Activated CD8-positive, alpha-beta T cell treated with anti-CD3 and anti-CD28 coated beads for 36 hours (primary cell): Measurements from ENCODE around the gene SUPT3H. TPM values are rescaled to one million over a fixed set of nuclear protein-coding genes. Genes with fewer than 3 reads are reported as not detected.

ENCODE experiments used
- ATAC-seq: fragments of 200-7000 bp; cut with Tn5 transposase; one replicate; pipeline ENCODE4 v1.10.0; 2021; ENCODE audit warnings: mild to moderate bottlenecking, moderate library complexity
- CTCF ChIA-PET: fragments of 350-600 bp; sonication (Branson Sonifier 250); formaldehyde crosslinking; loops from one replicate; lab custom pipeline; 2021; ENCODE audit warnings: antibody characterized with exemption; lab: Charles Lee
- POLR2A ChIA-PET: fragments of 350-600 bp; sonication (Branson Sonifier 250); formaldehyde crosslinking; loops from one replicate; lab custom pipeline; 2021; ENCODE audit warnings: antibody characterized with exemption; lab: Charles Lee
- DNase-seq: peaks from one replicate; pipeline ENCODE4 v3.0.0-alpha.2; 2020
- H3K27ac Mint-ChIP-seq: one replicate; pipeline ENCODE4 v1.8.0; 2021; ENCODE audit warnings: mild to moderate bottlenecking, mixed read lengths
- H3K27me3 Mint-ChIP-seq: one replicate; pipeline ENCODE4 v1.8.0; 2021; ENCODE audit warnings: mixed read lengths
- H3K36me3 Mint-ChIP-seq: one replicate; pipeline ENCODE4 v1.8.0; 2021; ENCODE audit warnings: low read depth, mixed read lengths
- H3K4me1 Mint-ChIP-seq: one replicate; pipeline ENCODE4 v1.8.0; 2021; ENCODE audit warnings: low read depth, mixed read lengths
- H3K4me3 Mint-ChIP-seq: one replicate; pipeline ENCODE4 v1.8.0; 2021; ENCODE audit warnings: mild to moderate bottlenecking, moderate library complexity, mixed read lengths
- H3K9me3 Mint-ChIP-seq: one replicate; pipeline ENCODE4 v1.8.0; 2021; ENCODE audit warnings: mixed read lengths
- CTCF ChIP-seq: fragments of 200-600 bp; IDR thresholded peaks from one replicate; pipeline ENCODE4 v1.8.0; 2022; ENCODE audit warnings: antibody characterized with exemption, mild to moderate bottlenecking
- intact Hi-C: fragments of 100-400 bp; cut with micrococcal nuclease; formaldehyde crosslinking; loops from one replicate; pipeline ENCODE4 v1.10.0; 2022
- total RNA-seq, 2 experiments: library from RNA; stranded (reverse); gene quantifications; one replicate each; pipeline ENCODE4 v1.2.3, GENCODE V29; 2021

The SUPT3H gene
- total RNA-seq, 2 experiments from 2014 or later, result 20.0 to 20.2 TPM

- TF ChIP-seq CTCF, result no peak
- ChIA-PET CTCF (interaction anchor here (1.0 kb wide), 2 partner anchors 12 to 128 kb away, joined by 3 read pairs; no protein-coding TSS in a partner anchor), POLR2A (interaction anchor here (1.3 kb wide), 1 partner anchor 16 kb away, joined by 3 read pairs; no protein-coding TSS in a partner anchor)
- peaks cover 9% of the 10 kb centered on the region for H3K9me3 Mint-ChIP-seq
- no peaks in the 10 kb centered on the region for H3K27me3 Mint-ChIP-seq
- H3K4me1 Mint-ChIP-seq, result peaks cover 10% of the 10 kb centered on the region
- intact Hi-C loops, result loop anchor here (10.0 kb wide), 1 partner anchor 99 kb away; no protein-coding TSS in a partner anchor
- ATAC-seq (no peak), DNase-seq (no peak)
- H3K36me3 Mint-ChIP-seq, result peaks cover 2% of the 10 kb centered on the region
- H3K27ac Mint-ChIP-seq, result no peak overlapping the region
- no peak overlapping the region for H3K4me3 Mint-ChIP-seq
Observed at GRCh38 chr6:44784195-44784594, 593.5 kb downstream of the SUPT3H start.

GRCh38 chr6:44782892-44783291 is 594.8 kb downstream of the SUPT3H start:
- no peak for ATAC-seq
- CTCF ChIA-PET, result no interaction called here
- TF ChIP-seq CTCF, result no peak

GRCh38 chr6:44781912-44782597 is 595.7 kb downstream of the SUPT3H start:
- no peak for TF ChIP-seq CTCF
- Mint-ChIP-seq H3K36me3 (peaks cover 2% of the 10 kb centered on the region), H3K4me1 (no peaks in the 10 kb centered on the region), H3K27me3 (no peaks in the 10 kb centered on the region), H3K27ac (no peak overlapping the region), H3K9me3 (peaks cover 9% of the 10 kb centered on the region), H3K4me3 (no peak overlapping the region)
- ATAC-seq (no peak), DNase-seq (no peak)
- POLR2A ChIA-PET, result interaction anchor here (1.7 kb wide), 1 partner anchor 19 kb away, joined by 3 read pairs; no protein-coding TSS in a partner anchor
- CTCF ChIA-PET, result no interaction called here
- intact Hi-C loops, result loop anchor here (10.0 kb wide), 1 partner anchor 97 kb away; no protein-coding TSS in a partner anchor

More at GRCh38 chr6:44782892-44783291, 594.8 kb downstream of the SUPT3H start:
- H3K36me3 Mint-ChIP-seq, result peaks cover 2% of the 10 kb centered on the region
- intact Hi-C loops, result loop anchor here (10.0 kb wide), 1 partner anchor 98 kb away; no protein-coding TSS in a partner anchor
- H3K9me3 Mint-ChIP-seq, result peaks cover 9% of the 10 kb centered on the region
- POLR2A ChIA-PET, result interaction anchor here (1.7 kb wide), 1 partner anchor 18 kb away, joined by 3 read pairs; no protein-coding TSS in a partner anchor
- H3K27ac Mint-ChIP-seq, result no peak overlapping the region
- H3K27me3 Mint-ChIP-seq, result no peaks in the 10 kb centered on the region
- no peak overlapping the region for H3K4me3 Mint-ChIP-seq
- DNase-seq, result no peak
- peaks cover 7% of the 10 kb centered on the region for H3K4me1 Mint-ChIP-seq

GRCh38 chr6:44780161-44780560 is 597.6 kb downstream of the SUPT3H start:
- ChIA-PET POLR2A (no interaction called here), CTCF (no interaction called here)
- intact Hi-C loops, result loop anchor here (10.0 kb wide), 1 partner anchor 95 kb away; no protein-coding TSS in a partner anchor
- ATAC-seq (no peak), DNase-seq (no peak)
- peaks cover 2% of the 10 kb centered on the region for H3K36me3 Mint-ChIP-seq
- H3K4me1 Mint-ChIP-seq, result no peaks in the 10 kb centered on the region
- TF ChIP-seq CTCF, result no peak
- H3K9me3 Mint-ChIP-seq, result peaks cover 4% of the 10 kb centered on the region
- H3K4me3 Mint-ChIP-seq, result no peak overlapping the region
- no peak overlapping the region for H3K27ac Mint-ChIP-seq
- no peaks in the 10 kb centered on the region for H3K27me3 Mint-ChIP-seq
